ENCODE data around the gene TADA3.
A peak's percentile ranks its signal among the peaks of the same experiment; 100 is the strongest.

TADA3 gene

GRCh38 chr3:9749296-9749644 lies 43.0 kb downstream of the TADA3 start:
- Mint-ChIP-seq H3K36me3 (ENCODE audit: low read depth) (peaks cover 63% of the 10 kb centered on the region), H3K9me3 (no peaks in the 10 kb centered on the region), H3K27me3 (ENCODE audit: low read depth, poor library complexity) (peaks cover 3% of the 10 kb centered on the region), H3K4me1 (peaks cover 31% of the 10 kb centered on the region), H3K4me3 (peak overlapping the region; percentile 94), H3K27ac (peak overlapping the region; percentile 98)
- no peak for TF ChIP-seq CTCF (IDR thresholded peaks at IDR 0.05)
- DNase-seq = no peak

- peaks cover 3% of the 10 kb centered on the region for H3K27me3 Mint-ChIP-seq (ENCODE audit: low read depth, poor library complexity)
- peaks cover 66% of the 10 kb centered on the region for H3K36me3 Mint-ChIP-seq (ENCODE audit: low read depth)
- no peak overlapping the region for H3K27ac Mint-ChIP-seq
Measured at GRCh38 chr3:9748031-9748430, 44.2 kb downstream of the TADA3 start.

GRCh38 chr3:9747267-9747666 lies 45.0 kb downstream of the TADA3 start:
- Mint-ChIP-seq H3K27me3 (ENCODE audit: low read depth, poor library complexity) (peaks cover 3% of the 10 kb centered on the region), H3K27ac (no peak overlapping the region), H3K4me3 (no peak overlapping the region), H3K4me1 (peaks cover 31% of the 10 kb centered on the region), H3K9me3 (no peaks in the 10 kb centered on the region), H3K36me3 (ENCODE audit: low read depth) (peaks cover 70% of the 10 kb centered on the region)
- no peak for TF ChIP-seq CTCF (IDR thresholded peaks at IDR 0.05)
- DNase-seq = no peak

More at GRCh38 chr3:9748031-9748430, 44.2 kb downstream of the TADA3 start:
- H3K4me1 Mint-ChIP-seq = peaks cover 31% of the 10 kb centered on the region
- TF ChIP-seq CTCF (IDR thresholded peaks at IDR 0.05) = no peak
- H3K4me3 Mint-ChIP-seq = peak overlapping the region; percentile 94
- no peaks in the 10 kb centered on the region for H3K9me3 Mint-ChIP-seq
- DNase-seq = no peak

GRCh38 chr3:9746330-9746729 lies 45.9 kb downstream of the TADA3 start:
- TF ChIP-seq CTCF (IDR thresholded peaks at IDR 0.05) = no peak
- Mint-ChIP-seq H3K36me3 (ENCODE audit: low read depth) (peaks cover 62% of the 10 kb centered on the region), H3K4me3 (no peak overlapping the region), H3K4me1 (peaks cover 25% of the 10 kb centered on the region), H3K9me3 (no peaks in the 10 kb centered on the region), H3K27ac (no peak overlapping the region), H3K27me3 (ENCODE audit: low read depth, poor library complexity) (peaks cover 3% of the 10 kb centered on the region)
- no peak for DNase-seq

- Mint-ChIP-seq H3K4me3 (no peak overlapping the region), H3K9me3 (no peaks in the 10 kb centered on the region), H3K27me3 (ENCODE audit: low read depth, poor library complexity) (peaks cover under 1% of the 10 kb centered on the region), H3K4me1 (peaks cover 17% of the 10 kb centered on the region), H3K27ac (no peak overlapping the region), H3K36me3 (ENCODE audit: low read depth) (peaks cover 63% of the 10 kb centered on the region)
- no peak for DNase-seq
- no peak for TF ChIP-seq CTCF (IDR thresholded peaks at IDR 0.05)
Measured at GRCh38 chr3:9745521-9745920, 46.8 kb downstream of the TADA3 start.

GRCh38 chr3:9744162-9744561 lies 48.1 kb downstream of the TADA3 start:
- Mint-ChIP-seq H3K27me3 (ENCODE audit: low read depth, poor library complexity) (no peaks in the 10 kb centered on the region), H3K9me3 (no peaks in the 10 kb centered on the region), H3K36me3 (ENCODE audit: low read depth) (peaks cover 74% of the 10 kb centered on the region), H3K4me3 (no peak overlapping the region), H3K4me1 (peaks cover 4% of the 10 kb centered on the region), H3K27ac (no peak overlapping the region)
- TF ChIP-seq CTCF (IDR thresholded peaks at IDR 0.05) = no peak
- DNase-seq = no peak
